Kidney capillary endothelial cell (primary cell): ENCODE results near the gene MYO16.
"Not testable (repeated sequence)": the region's sequence is repeated elsewhere in the genome, so short reads cannot be mapped to it uniquely, and the experiment has no call there.

Experiments
- DNase-seq: peaks from one replicate; pipeline ENCODE4 v3.0.0-alpha.2; 2018; ENCODE audit warnings: low spot score

MYO16 gene

GRCh38 chr13:108983273-108983672 lies 353.9 kb downstream of the MYO16 start:
- no peak for DNase-seq

GRCh38 chr13:108984251-108984920 lies 355.0 kb downstream of the MYO16 start:
- no peak for DNase-seq

GRCh38 chr13:108985166-108985565 lies 355.8 kb downstream of the MYO16 start:
- DNase-seq, result no peak

GRCh38 chr13:108987517-108987916 lies 358.1 kb downstream of the MYO16 start:
- DNase-seq, result no peak

GRCh38 chr13:108987944-108988343 lies 358.5 kb downstream of the MYO16 start:
- DNase-seq, result no peak

GRCh38 chr13:108991416-108991815 lies 362.0 kb downstream of the MYO16 start:
- not testable (repeated sequence) for DNase-seq

- DNase-seq, result no peak
These were observed 363.9 kb downstream of the MYO16 start for GRCh38 chr13:108993346-108993745.

- DNase-seq, result no peak
These were observed 367.0 kb downstream of the MYO16 start for GRCh38 chr13:108996430-108996829.

GRCh38 chr13:109000207-109000606 lies 370.8 kb downstream of the MYO16 start:
- no peak for DNase-seq

- no peak for DNase-seq
These were observed 373.5 kb downstream of the MYO16 start for GRCh38 chr13:109002934-109003333.

- DNase-seq, result no peak
These were observed 378.5 kb downstream of the MYO16 start for GRCh38 chr13:109007946-109008345.

GRCh38 chr13:109009756-109010155 lies 380.3 kb downstream of the MYO16 start:
- no peak for DNase-seq

GRCh38 chr13:109010912-109011311 lies 381.5 kb downstream of the MYO16 start:
- no peak for DNase-seq

GRCh38 chr13:109012115-109012514 lies 382.7 kb downstream of the MYO16 start:
- DNase-seq, result no peak

- no peak for DNase-seq
These were observed 392.1 kb downstream of the MYO16 start for GRCh38 chr13:109021558-109021957.

GRCh38 chr13:109024611-109025010 lies 395.2 kb downstream of the MYO16 start:
- DNase-seq, result no peak

GRCh38 chr13:109026266-109026665 lies 396.9 kb downstream of the MYO16 start:
- no peak for DNase-seq

GRCh38 chr13:109028624-109029023 lies 399.2 kb downstream of the MYO16 start:
- DNase-seq, result no peak

GRCh38 chr13:109033090-109033489 lies 403.7 kb downstream of the MYO16 start:
- no peak for DNase-seq

- DNase-seq, result no peak
These were observed 406.8 kb downstream of the MYO16 start for GRCh38 chr13:109036078-109036780.

- DNase-seq, result no peak
These were observed 414.2 kb downstream of the MYO16 start for GRCh38 chr13:109043636-109044035.

GRCh38 chr13:109055850-109056249 lies 426.4 kb downstream of the MYO16 start:
- no peak for DNase-seq

GRCh38 chr13:109058087-109058486 lies 428.7 kb downstream of the MYO16 start:
- DNase-seq, result no peak

GRCh38 chr13:109072505-109072904 lies 443.1 kb downstream of the MYO16 start:
- DNase-seq, result no peak
